Neural progenitor cell (in vitro differentiated cells): ENCODE measurements around the gene RASSF3. TPM values are rescaled to one million over a fixed set of nuclear protein-coding genes. Genes with fewer than 3 reads are reported as not detected.
A peak's percentile ranks its signal among the peaks of the same experiment; 100 is the strongest.

ENCODE experiments used
- DNase-seq: peaks from one replicate; pipeline ENCODE4 v3.0.0-alpha.2; 2016; ENCODE audit warnings: low spot score
- H2AFZ ChIP-seq: fragments of 200-600 bp; sonication (generic); replicated peaks from 2 replicates; pipeline ENCODE4 v1.6.1; 2016; ENCODE audit warnings: antibody characterized with exemption
- H3F3A ChIP-seq: fragments of 200-600 bp; sonication (generic); 2 replicates; pipeline ENCODE4 v1.6.1; 2016; ENCODE audit warnings: antibody characterized with exemption, low read depth
- H3K27ac ChIP-seq: fragments of 200-600 bp; sonication (generic); 2 replicates; pipeline ENCODE4 v1.5.1; 2016; ENCODE audit warnings: mild to moderate bottlenecking
- H3K27me3 ChIP-seq: fragments of 200-600 bp; sonication (generic); 2 replicates; pipeline ENCODE4 v1.6.1; 2016; ENCODE audit warnings: mild to moderate bottlenecking, moderate library complexity
- H3K36me3 ChIP-seq: fragments of 200-600 bp; sonication (generic); 2 replicates; pipeline ENCODE4 v1.5.1; 2016
- H3K4me1 ChIP-seq: fragments of 200-600 bp; sonication (generic); 2 replicates; pipeline ENCODE4 v1.6.1; 2016; ENCODE audit warnings: mixed run types
- H3K4me2 ChIP-seq: fragments of 200-600 bp; sonication (generic); 2 replicates; pipeline ENCODE4 v1.6.1; 2016
- H3K4me3 ChIP-seq: fragments of 200-600 bp; sonication (generic); 2 replicates; pipeline ENCODE4 v1.5.1; 2016
- H3K79me2 ChIP-seq: fragments of 200-600 bp; sonication (generic); 2 replicates; pipeline ENCODE4 v1.6.1; 2016; ENCODE audit warnings: low read depth
- H3K9ac ChIP-seq: fragments of 200-600 bp; sonication (generic); 2 replicates; pipeline ENCODE4 v1.6.1; 2016
- H3K9me3 ChIP-seq: fragments of 200-600 bp; sonication (generic); 2 replicates; pipeline ENCODE4 v1.5.1; 2016; ENCODE audit warnings: low read depth
- H4K20me1 ChIP-seq: fragments of 200-600 bp; sonication (generic); 2 replicates; pipeline ENCODE4 v1.6.1; 2016; ENCODE audit warnings: low read depth
- H3K27ac Mint-ChIP-seq: 3 replicates; pipeline ENCODE4 v1.8.0; 2021; ENCODE audit warnings: mixed read lengths
- H3K27me3 Mint-ChIP-seq: 2 replicates; pipeline ENCODE4 v1.8.0; 2022; ENCODE audit warnings: low read depth, mild to moderate bottlenecking, inconsistent platforms, moderate library complexity, mixed read lengths; ENCODE audit not compliant: insufficient read depth
- H3K36me3 Mint-ChIP-seq: 3 replicates; pipeline ENCODE4 v1.8.0; 2021; ENCODE audit warnings: mixed read lengths
- H3K4me1 Mint-ChIP-seq: 3 replicates; pipeline ENCODE4 v1.8.0; 2021; ENCODE audit warnings: mixed read lengths
- H3K4me3 Mint-ChIP-seq: 3 replicates; pipeline ENCODE4 v1.8.0; 2021; ENCODE audit warnings: mild to moderate bottlenecking, moderate library complexity, mixed read lengths
- H3K9me3 Mint-ChIP-seq: 3 replicates; pipeline ENCODE4 v1.8.0; 2020; ENCODE audit warnings: mixed read lengths
- CTCF ChIP-seq: fragments of 200-600 bp; sonication (generic); IDR thresholded peaks from 2 replicates; pipeline ENCODE4 v1.5.1; 2017; ENCODE audit warnings: antibody characterized with exemption, mild to moderate bottlenecking
- EZH2 ChIP-seq: fragments of 200-600 bp; sonication (generic); IDR thresholded peaks from 2 replicates; pipeline ENCODE4 v1.6.1; 2017; ENCODE audit warnings: antibody characterized with exemption, mild to moderate bottlenecking, moderate library complexity
- EZH2phosphoT487 ChIP-seq: fragments of 200-600 bp; sonication (generic); IDR thresholded peaks from 2 replicates; pipeline ENCODE4 v1.6.1; 2017; ENCODE audit warnings: antibody characterized with exemption
- total RNA-seq: library from RNA; depleted of rRNA; stranded (reverse); fragments of >200 nt; gene quantifications from 2 replicates; pipeline ENCODE4 v1.2.3, GENCODE V29; 2015; ENCODE audit warnings: low replicate concordance

Gene RASSF3
- total RNA-seq, 1 donor from 2014 or later, result 14.5 TPM

- DNase-seq, result peak; percentile 41
- no peaks in the 10 kb centered on the region for H3K27me3 Mint-ChIP-seq
- Histone ChIP-seq H3K9ac (no peak overlapping the region), H2AFZ (no peak overlapping the region), H3K4me3 (no peak overlapping the region), H3K4me1 (peaks cover 10% of the 10 kb centered on the region), H3K27me3 (no peaks in the 10 kb centered on the region), H3K27ac (peak overlapping the region; percentile 49), H3K4me2 (peak overlapping the region; percentile 24), H3K36me3 (no peaks in the 10 kb centered on the region), H4K20me1 (no peaks in the 10 kb centered on the region), H3K9me3 (no peaks in the 10 kb centered on the region), H3F3A (peaks cover 12% of the 10 kb centered on the region), H3K79me2 (no peaks in the 10 kb centered on the region)
- H3K4me3 Mint-ChIP-seq, result no peak overlapping the region
- H3K4me1 Mint-ChIP-seq, result peaks cover 11% of the 10 kb centered on the region
- H3K27ac Mint-ChIP-seq, result no peak overlapping the region
- H3K36me3 Mint-ChIP-seq, result peaks cover 3% of the 10 kb centered on the region
- H3K9me3 Mint-ChIP-seq, result no peaks in the 10 kb centered on the region
- TF ChIP-seq EZH2phosphoT487, result no peak
- TF ChIP-seq EZH2, result no peak
- no peak for TF ChIP-seq CTCF
Observed at GRCh38 chr12:64701283-64701682, 91.0 kb downstream of the RASSF3 start.

- Histone ChIP-seq H3F3A (peaks cover 5% of the 10 kb centered on the region), H3K4me3 (no peak overlapping the region), H3K4me1 (peaks cover 2% of the 10 kb centered on the region), H3K27ac (no peak overlapping the region), H3K9ac (no peak overlapping the region), H2AFZ (no peak overlapping the region), H3K27me3 (no peaks in the 10 kb centered on the region), H4K20me1 (no peaks in the 10 kb centered on the region), H3K79me2 (no peaks in the 10 kb centered on the region), H3K36me3 (no peaks in the 10 kb centered on the region), H3K9me3 (no peaks in the 10 kb centered on the region), H3K4me2 (no peak overlapping the region)
- H3K27me3 Mint-ChIP-seq, result peaks cover 4% of the 10 kb centered on the region
- no peak for DNase-seq
- TF ChIP-seq CTCF, result no peak
- TF ChIP-seq EZH2, result no peak
- no peak for TF ChIP-seq EZH2phosphoT487
- H3K9me3 Mint-ChIP-seq, result no peaks in the 10 kb centered on the region
- H3K4me3 Mint-ChIP-seq, result no peak overlapping the region
- no peak overlapping the region for H3K27ac Mint-ChIP-seq
- H3K4me1 Mint-ChIP-seq, result peaks cover under 1% of the 10 kb centered on the region
- no peaks in the 10 kb centered on the region for H3K36me3 Mint-ChIP-seq
Observed at GRCh38 chr12:64706306-64706705, 96.0 kb downstream of the RASSF3 start.

GRCh38 chr12:64706857-64707256, 96.6 kb downstream of the RASSF3 start:
- Histone ChIP-seq H3K4me1 (no peaks in the 10 kb centered on the region), H4K20me1 (no peaks in the 10 kb centered on the region), H3K27me3 (no peaks in the 10 kb centered on the region), H3K4me3 (no peak overlapping the region), H3K9ac (no peak overlapping the region), H3K27ac (no peak overlapping the region), H3F3A (peaks cover 3% of the 10 kb centered on the region), H3K36me3 (no peaks in the 10 kb centered on the region), H3K79me2 (no peaks in the 10 kb centered on the region), H3K9me3 (no peaks in the 10 kb centered on the region), H2AFZ (no peak overlapping the region), H3K4me2 (no peak overlapping the region)
- peaks cover 4% of the 10 kb centered on the region for H3K27me3 Mint-ChIP-seq
- no peak overlapping the region for H3K4me3 Mint-ChIP-seq
- no peaks in the 10 kb centered on the region for H3K36me3 Mint-ChIP-seq
- no peaks in the 10 kb centered on the region for H3K9me3 Mint-ChIP-seq
- no peak overlapping the region for H3K27ac Mint-ChIP-seq
- DNase-seq, result no peak
- H3K4me1 Mint-ChIP-seq, result no peaks in the 10 kb centered on the region
- TF ChIP-seq CTCF, result no peak
